Activated naive CD8-positive, alpha-beta T cell treated with anti-CD3 and anti-CD28 coated beads for 36 hours (primary cell): Measurements from ENCODE around the gene ANKRD29. TPM values are rescaled to one million over a fixed set of nuclear protein-coding genes. Genes with fewer than 3 reads are reported as not detected.
"Not testable (repeated sequence)": the region's sequence is repeated elsewhere in the genome, so short reads cannot be mapped to it uniquely, and the experiment has no call there.

Experiments used
- DNase-seq: peaks from one replicate; pipeline ENCODE4 v3.0.0; 2021
- H3K27ac Mint-ChIP-seq: one replicate; pipeline ENCODE4 v1.8.0; 2022; ENCODE audit warnings: mild to moderate bottlenecking, moderate library complexity, mixed read lengths
- H3K27me3 Mint-ChIP-seq: one replicate; pipeline ENCODE4 v1.8.0; 2022; ENCODE audit warnings: mild to moderate bottlenecking, mixed read lengths
- H3K36me3 Mint-ChIP-seq: one replicate; pipeline ENCODE4 v1.8.0; 2021; ENCODE audit warnings: mild to moderate bottlenecking, mixed read lengths
- H3K4me1 Mint-ChIP-seq: one replicate; pipeline ENCODE4 v1.8.0; 2021; ENCODE audit warnings: mixed read lengths
- H3K4me3 Mint-ChIP-seq: one replicate; pipeline ENCODE4 v1.8.0; 2022; ENCODE audit warnings: mild to moderate bottlenecking, moderate library complexity, mixed read lengths
- H3K9me3 Mint-ChIP-seq: one replicate; pipeline ENCODE4 v1.8.0; 2022; ENCODE audit warnings: mixed read lengths
- total RNA-seq, 2 experiments: library from RNA; stranded (reverse); gene quantifications; one replicate each; pipeline ENCODE4 v1.2.3, GENCODE V29; 2021

Gene ANKRD29
- total RNA-seq, 2 experiments from 2014 or later, result not detected

DNA sequence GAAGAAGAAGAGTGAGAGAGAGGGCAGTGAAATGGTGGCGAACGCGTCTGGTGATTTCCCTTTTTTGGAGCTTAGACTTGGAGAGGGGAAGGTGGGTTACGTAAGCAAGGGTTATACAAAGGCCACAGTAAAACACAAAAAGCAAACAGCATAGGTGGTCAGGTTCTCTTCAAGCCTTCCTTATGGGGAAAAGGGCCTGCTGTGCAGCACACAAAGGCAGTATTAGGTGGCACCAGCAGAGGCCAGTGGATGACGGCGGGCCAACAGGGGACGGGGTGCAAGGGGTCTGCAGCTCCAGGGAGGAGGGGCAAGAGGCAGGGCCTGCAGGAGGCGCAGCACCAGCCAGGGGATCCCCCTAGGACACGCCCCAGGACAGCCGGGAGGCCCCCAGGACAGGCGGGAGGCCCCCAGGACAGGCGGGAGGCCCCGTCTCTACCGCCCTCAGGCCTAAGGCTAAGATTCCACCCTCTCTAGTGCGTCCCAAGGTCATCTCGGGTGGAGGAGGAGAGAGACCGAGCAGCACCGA, 43.8 kb downstream of the ANKRD29 start:
- Mint-ChIP-seq H3K9me3 (no peaks in the 10 kb centered on the region), H3K36me3 (no peaks in the 10 kb centered on the region), H3K27me3 (peaks cover 52% of the 10 kb centered on the region), H3K4me3 (peak overlapping the region; percentile 47), H3K4me1 (peaks cover 4% of the 10 kb centered on the region), H3K27ac (no peak overlapping the region)
- DNase-seq, result peak; percentile 17

- Mint-ChIP-seq H3K4me1 (peaks cover 4% of the 10 kb centered on the region), H3K27ac (no peak overlapping the region), H3K9me3 (no peaks in the 10 kb centered on the region), H3K27me3 (peaks cover 52% of the 10 kb centered on the region), H3K4me3 (no peak overlapping the region), H3K36me3 (no peaks in the 10 kb centered on the region)
- DNase-seq, result no peak
These were observed 45.2 kb downstream of the ANKRD29 start for GRCh38 chr18:23617412-23618014.

DNA sequence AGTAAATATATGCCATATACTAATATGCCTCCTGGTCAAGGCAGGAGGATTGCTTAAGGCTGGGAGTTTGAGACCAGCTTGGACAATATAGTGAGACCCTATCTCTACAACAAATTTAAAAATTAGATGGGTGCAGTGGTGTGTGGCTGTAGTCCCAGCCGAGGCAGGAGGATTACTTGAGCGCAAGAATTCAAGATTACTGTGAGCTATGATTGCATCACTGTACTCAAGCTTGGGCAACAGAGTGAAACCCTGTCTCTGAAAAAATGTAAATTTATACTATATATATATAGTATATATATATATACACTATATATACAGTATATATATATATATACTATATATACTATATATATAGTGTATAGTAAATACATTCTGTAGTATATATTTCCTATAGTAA, 46.5 kb downstream of the ANKRD29 start:
- Mint-ChIP-seq H3K4me1 (peaks cover 4% of the 10 kb centered on the region), H3K36me3 (no peaks in the 10 kb centered on the region), H3K9me3 (no peaks in the 10 kb centered on the region), H3K27ac (no peak overlapping the region), H3K4me3 (no peak overlapping the region), H3K27me3 (peaks cover 41% of the 10 kb centered on the region)
- no peak for DNase-seq

GRCh38 chr18:23614891-23615290, 47.8 kb downstream of the ANKRD29 start:
- Mint-ChIP-seq H3K4me1 (peaks cover 4% of the 10 kb centered on the region), H3K9me3 (no peaks in the 10 kb centered on the region), H3K4me3 (no peak overlapping the region), H3K27ac (no peak overlapping the region), H3K36me3 (no peaks in the 10 kb centered on the region), H3K27me3 (peaks cover 28% of the 10 kb centered on the region)
- no peak for DNase-seq

GRCh38 chr18:23614413-23614812, 48.3 kb downstream of the ANKRD29 start:
- Mint-ChIP-seq H3K27ac (no peak overlapping the region), H3K9me3 (no peaks in the 10 kb centered on the region), H3K36me3 (no peaks in the 10 kb centered on the region), H3K27me3 (peaks cover 23% of the 10 kb centered on the region), H3K4me1 (no peaks in the 10 kb centered on the region), H3K4me3 (no peak overlapping the region)
- DNase-seq, result no peak

DNA sequence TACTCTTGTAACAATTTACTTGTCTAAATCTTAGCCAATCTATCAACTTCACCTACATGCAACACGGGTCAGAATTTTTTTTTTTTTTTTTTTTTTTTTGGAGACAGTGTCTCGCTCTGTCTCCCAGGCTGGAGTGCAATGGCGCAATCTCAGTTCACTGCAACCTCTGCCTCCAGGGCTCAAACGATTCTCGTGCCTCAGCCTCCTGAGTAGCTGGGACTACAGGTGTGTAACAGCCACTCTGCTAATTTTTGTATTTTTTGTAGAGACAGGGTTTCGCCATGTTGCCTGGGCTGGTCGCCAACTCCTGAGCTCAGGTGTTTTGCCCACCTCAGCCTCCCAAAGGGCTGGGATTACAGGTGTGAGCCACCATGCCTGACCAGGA, 49.6 kb downstream of the ANKRD29 start:
- not testable (repeated sequence) for H3K36me3 Mint-ChIP-seq, DNase-seq, H3K4me3 Mint-ChIP-seq, H3K27ac Mint-ChIP-seq, H3K27me3 Mint-ChIP-seq, H3K9me3 Mint-ChIP-seq, H3K4me1 Mint-ChIP-seq

DNA sequence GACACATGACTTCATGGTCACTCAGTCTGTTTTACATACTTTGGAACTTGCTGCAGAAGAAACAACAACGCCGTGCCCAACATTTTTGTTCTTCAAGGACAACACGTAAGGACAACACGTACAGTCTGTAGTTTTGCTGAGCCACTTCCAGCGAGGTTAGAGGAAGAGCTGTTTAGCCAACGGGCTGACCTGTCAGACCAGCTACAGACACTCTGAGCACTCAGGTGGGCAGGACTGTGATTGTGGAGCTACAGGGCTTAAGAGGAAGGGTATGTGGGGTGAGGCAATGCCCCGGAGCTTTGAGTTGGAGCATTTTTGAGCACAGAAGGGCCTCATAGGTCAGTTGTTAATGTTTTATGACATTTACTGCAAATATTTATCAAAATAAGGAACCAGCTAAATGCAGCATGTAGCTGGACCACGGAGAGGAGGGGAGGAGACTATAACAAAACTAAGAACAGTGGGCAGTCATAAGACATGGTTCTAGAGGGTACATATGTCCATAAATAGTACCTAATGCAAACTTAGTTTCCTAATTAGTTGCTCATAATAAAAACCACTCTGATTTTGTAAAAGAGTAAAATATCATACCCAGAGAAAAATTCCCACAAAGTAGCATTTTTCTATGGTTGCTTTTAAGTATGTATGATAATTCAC, 50.1 kb downstream of the ANKRD29 start:
- Mint-ChIP-seq H3K27me3 (peaks cover 4% of the 10 kb centered on the region), H3K27ac (no peak overlapping the region), H3K4me3 (no peak overlapping the region), H3K36me3 (no peaks in the 10 kb centered on the region), H3K4me1 (no peaks in the 10 kb centered on the region), H3K9me3 (no peaks in the 10 kb centered on the region)
- no peak for DNase-seq

- Mint-ChIP-seq H3K4me1 (no peaks in the 10 kb centered on the region), H3K9me3 (no peaks in the 10 kb centered on the region), H3K36me3 (no peaks in the 10 kb centered on the region), H3K4me3 (no peak overlapping the region), H3K27ac (no peak overlapping the region), H3K27me3 (no peaks in the 10 kb centered on the region)
- DNase-seq, result no peak
These were observed 53.2 kb downstream of the ANKRD29 start for GRCh38 chr18:23609390-23610023.

DNA sequence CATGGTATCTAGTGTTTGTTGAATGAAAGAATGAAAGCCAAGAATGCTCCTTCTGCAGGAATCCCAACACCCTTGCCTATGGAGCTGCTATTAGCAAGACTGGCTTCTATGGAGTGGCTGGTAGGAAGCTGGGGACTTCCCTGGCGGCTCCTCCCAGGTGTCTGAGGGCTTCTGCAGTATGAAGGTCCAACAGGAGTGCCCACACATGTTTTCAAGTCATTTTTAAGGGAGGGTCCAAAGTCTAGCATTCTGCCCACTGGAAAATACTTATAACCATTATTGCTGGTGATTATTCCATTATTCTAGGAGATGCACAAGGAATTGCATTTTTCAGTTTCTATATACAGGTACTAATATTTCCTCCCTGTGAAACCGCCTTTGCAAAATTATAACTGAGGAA, 54.5 kb downstream of the ANKRD29 start:
- H3K27me3 Mint-ChIP-seq, result no peaks in the 10 kb centered on the region
- no peak for DNase-seq

DNA sequence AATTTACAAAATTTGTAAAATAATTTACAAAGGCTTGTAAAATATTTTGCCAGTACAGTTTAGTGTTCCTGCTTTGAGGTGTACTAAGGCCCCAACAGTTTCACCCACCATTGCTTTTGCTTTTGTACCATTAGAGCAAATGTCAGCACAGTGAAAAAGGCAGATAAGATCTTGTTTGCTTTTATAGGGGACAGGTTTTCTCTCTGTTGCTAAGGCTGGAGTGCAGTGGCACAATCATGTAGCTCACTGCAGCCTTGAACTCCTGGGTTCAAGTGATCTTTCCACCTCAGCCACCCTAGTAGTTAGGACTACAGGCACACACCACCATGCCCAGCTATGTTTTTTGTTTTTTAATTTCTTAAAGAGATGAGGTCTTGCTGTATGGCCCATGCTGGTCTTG, 56.8 kb downstream of the ANKRD29 start:
- H3K27ac Mint-ChIP-seq, result no peak overlapping the region
- H3K4me1 Mint-ChIP-seq, result peaks cover 2% of the 10 kb centered on the region
- H3K4me3 Mint-ChIP-seq, result no peak overlapping the region
- no peaks in the 10 kb centered on the region for H3K9me3 Mint-ChIP-seq
- H3K27me3 Mint-ChIP-seq, result no peaks in the 10 kb centered on the region
- no peak for DNase-seq
- H3K36me3 Mint-ChIP-seq, result no peaks in the 10 kb centered on the region

More for the DNA sequence above, 54.5 kb downstream of the ANKRD29 start:
- Mint-ChIP-seq H3K4me3 (no peak overlapping the region), H3K4me1 (no peaks in the 10 kb centered on the region), H3K27ac (no peak overlapping the region), H3K36me3 (no peaks in the 10 kb centered on the region), H3K9me3 (no peaks in the 10 kb centered on the region)

- Mint-ChIP-seq H3K4me3 (no peak overlapping the region), H3K4me1 (peaks cover 2% of the 10 kb centered on the region), H3K27me3 (peaks cover 4% of the 10 kb centered on the region), H3K36me3 (no peaks in the 10 kb centered on the region), H3K9me3 (no peaks in the 10 kb centered on the region), H3K27ac (no peak overlapping the region)
- no peak for DNase-seq
These were observed 62.9 kb downstream of the ANKRD29 start for GRCh38 chr18:23599809-23600208.

GRCh38 chr18:23596183-23596582, 66.5 kb downstream of the ANKRD29 start:
- Mint-ChIP-seq H3K4me1 (no peaks in the 10 kb centered on the region), H3K36me3 (no peaks in the 10 kb centered on the region), H3K9me3 (no peaks in the 10 kb centered on the region), H3K27me3 (peaks cover 4% of the 10 kb centered on the region), H3K4me3 (no peak overlapping the region), H3K27ac (no peak overlapping the region)
- DNase-seq, result no peak

DNA sequence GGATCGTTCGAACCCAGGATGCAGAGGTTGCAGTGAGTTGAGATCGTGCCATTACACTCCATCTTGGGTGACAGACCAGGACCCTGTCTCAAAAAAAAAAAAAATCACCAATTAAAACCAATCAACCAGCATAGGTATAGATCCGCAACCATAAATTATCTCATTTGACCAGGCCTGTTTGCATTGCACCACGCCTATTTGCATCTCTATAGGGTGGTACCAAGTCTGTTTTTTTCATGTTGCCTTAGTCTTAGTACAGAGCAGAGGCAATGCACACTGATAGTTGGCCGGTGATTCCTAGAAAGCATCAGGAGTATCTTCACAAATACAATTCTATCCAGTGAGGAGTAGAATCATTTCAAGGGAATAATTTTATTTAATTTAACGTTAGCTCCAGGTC, 67.1 kb downstream of the ANKRD29 start:
- Mint-ChIP-seq H3K27ac (no peak overlapping the region), H3K4me3 (no peak overlapping the region), H3K4me1 (no peaks in the 10 kb centered on the region), H3K9me3 (no peaks in the 10 kb centered on the region), H3K27me3 (peaks cover 4% of the 10 kb centered on the region), H3K36me3 (no peaks in the 10 kb centered on the region)
- DNase-seq, result no peak

DNA sequence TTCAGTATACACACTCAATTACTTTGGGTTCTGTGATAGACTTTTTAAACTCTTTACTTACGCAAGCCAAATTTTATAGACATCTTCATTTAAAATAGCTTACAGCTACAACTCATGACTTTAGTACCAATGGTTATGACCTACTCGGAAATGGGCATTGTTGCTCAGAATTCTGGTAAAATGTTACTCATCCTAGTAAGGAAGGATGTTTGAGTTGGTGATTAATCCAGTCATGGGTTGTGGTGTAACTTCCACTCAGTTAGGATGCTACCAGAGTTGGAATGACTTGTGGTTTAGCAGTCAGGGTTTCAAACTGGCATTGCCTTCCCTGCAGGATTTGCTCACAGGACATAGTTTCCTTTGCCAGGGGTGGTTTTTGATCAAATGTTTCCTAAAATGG, 69.0 kb downstream of the ANKRD29 start:
- H3K9me3 Mint-ChIP-seq, result no peaks in the 10 kb centered on the region
- no peak overlapping the region for H3K27ac Mint-ChIP-seq
- H3K27me3 Mint-ChIP-seq, result peaks cover 4% of the 10 kb centered on the region
- no peaks in the 10 kb centered on the region for H3K36me3 Mint-ChIP-seq
- no peak overlapping the region for H3K4me3 Mint-ChIP-seq
- H3K4me1 Mint-ChIP-seq, result no peaks in the 10 kb centered on the region
- DNase-seq, result no peak

- no peak overlapping the region for H3K4me3 Mint-ChIP-seq
- H3K9me3 Mint-ChIP-seq, result no peaks in the 10 kb centered on the region
- DNase-seq, result no peak
- H3K27ac Mint-ChIP-seq, result no peak overlapping the region
- H3K4me1 Mint-ChIP-seq, result no peaks in the 10 kb centered on the region
- H3K27me3 Mint-ChIP-seq, result no peaks in the 10 kb centered on the region
- no peaks in the 10 kb centered on the region for H3K36me3 Mint-ChIP-seq
These were observed 69.8 kb downstream of the ANKRD29 start for GRCh38 chr18:23592911-23593310.

GRCh38 chr18:23591011-23591410, 71.7 kb downstream of the ANKRD29 start:
- Mint-ChIP-seq H3K27ac (no peak overlapping the region), H3K4me3 (no peak overlapping the region), H3K36me3 (no peaks in the 10 kb centered on the region), H3K4me1 (peaks cover 6% of the 10 kb centered on the region), H3K9me3 (no peaks in the 10 kb centered on the region), H3K27me3 (peaks cover 4% of the 10 kb centered on the region)
- DNase-seq, result no peak
